GM12878 (cell line): Measurements from ENCODE around the gene STK32A. TPM values are rescaled to one million over a fixed set of nuclear protein-coding genes. Genes with fewer than 3 reads are reported as not detected.

Experiments used
- ATAC-seq: fragments of 200-7000 bp; cut with Tn5 transposase; 3 replicates; pipeline ENCODE4 v1.9.1; 2020; ENCODE audit warnings: mild to moderate bottlenecking, moderate library complexity
- BruUV-seq: library from RNA; stranded (reverse); fragments of 400-500 nt; replicated peaks from 2 replicates; lab custom pipeline; 2021; lab: Mats Ljungman, UMichigan
- CTCF ChIA-PET: fragments of 300-600 bp; sonication (Branson Sonifier 250); formaldehyde crosslinking; extraction: SDS; loops from one replicate; lab custom pipeline; 2021; ENCODE audit warnings: inconsistent platforms; lab: Yijun Ruan, JAX
- POLR2A ChIA-PET: fragments of 350-600 bp; formaldehyde crosslinking; extraction: SDS; loops from one replicate; lab custom pipeline; 2021; ENCODE audit warnings: inconsistent platforms; lab: Charles Lee
- RAD21 ChIA-PET: fragments of 300-600 bp; sonication (Branson Sonifier 250); formaldehyde crosslinking; loops from one replicate; lab custom pipeline; 2023; ENCODE audit warnings: antibody characterized with exemption; ENCODE audit not compliant: unreplicated experiment; lab: Charles Lee
- SMC1A ChIA-PET: fragments of 300-600 bp; sonication (Branson Sonifier 250); formaldehyde crosslinking; loops from one replicate; lab custom pipeline; 2023; ENCODE audit not compliant: unreplicated experiment, uncharacterized antibody; lab: Charles Lee
- DNase-seq: peaks from one replicate; pipeline ENCODE4 v3.0.0-alpha.2; 2011; ENCODE audit warnings: low read depth, low spot score
- FAIRE-seq: peaks from 3 replicates; lab custom pipeline; 2011; peaks lifted over from hg19 to GRCh38; lab: Jason Lieb, UNC
- H2AFZ ChIP-seq: 2 replicates; pipeline ENCODE4 v1.6.0; 2011; ENCODE audit warnings: low read depth, low read length, control low read depth; ENCODE audit not compliant: control insufficient read depth
- H3K27ac ChIP-seq: 2 replicates; pipeline ENCODE4 v1.5.1; 2011; ENCODE audit warnings: control low read depth; ENCODE audit not compliant: control insufficient read depth, insufficient read depth
- H3K27me3 ChIP-seq, 2 experiments: replicated peaks in 1 of 2; 2 replicates each; pipeline versions ENCODE4 v1.6.0 to v1.6.1; 2011; ENCODE audit warnings: low read length in 1 of 2; ENCODE audit not compliant: control insufficient read depth in 2 of 2, insufficient read depth in 2 of 2
- H3K36me3 ChIP-seq, 2 experiments: 2 replicates each; pipeline ENCODE4 v1.5.1; 2011; ENCODE audit warnings: low read length in 1 of 2; ENCODE audit not compliant: control insufficient read depth in 2 of 2, insufficient read depth in 2 of 2
- H3K4me1 ChIP-seq: 2 replicates; pipeline ENCODE4 v1.6.1; 2011; ENCODE audit warnings: mild to moderate bottlenecking, low read length, moderate library complexity, mixed read lengths; ENCODE audit not compliant: control insufficient read depth, insufficient read depth
- H3K4me2 ChIP-seq: 2 replicates; pipeline ENCODE4 v1.6.0; 2011; ENCODE audit warnings: control low read depth; ENCODE audit not compliant: control insufficient read depth, insufficient read depth
- H3K4me3 ChIP-seq: fragments of 200-600 bp; sonication (generic); 2 replicates; pipeline ENCODE4 v1.5.1; 2016
- H3K79me2 ChIP-seq: 2 replicates; pipeline ENCODE4 v1.6.0; 2011; ENCODE audit warnings: low read length; ENCODE audit not compliant: control insufficient read depth, insufficient read depth
- H3K9ac ChIP-seq: 2 replicates; pipeline ENCODE4 v1.8.0; 2011; ENCODE audit warnings: low read length, control low read depth, mixed read lengths; ENCODE audit not compliant: control insufficient read depth, insufficient read depth
- H3K9me3 ChIP-seq: replicated peaks from 3 replicates; pipeline ENCODE4 v1.5.1; 2011; ENCODE audit warnings: mild to moderate bottlenecking, low read length; ENCODE audit not compliant: control insufficient read depth, insufficient read depth
- H4K20me1 ChIP-seq: 2 replicates; pipeline ENCODE4 v1.6.0; 2011; ENCODE audit not compliant: control insufficient read depth, insufficient read depth
- BCLAF1 ChIP-seq: fragments of 450-650 bp; IDR thresholded peaks from 2 replicates; pipeline ENCODE4 v1.6.1; 2017; ENCODE audit warnings: antibody characterized with exemption, mild to moderate bottlenecking, moderate library complexity
- CEBPB ChIP-seq, 2 experiments: fragments of 150-350 bp in 1 of 2; IDR thresholded peaks; 2 replicates each; pipeline ENCODE4 v1.6.1; 2012 to 2014; ENCODE audit warnings: low read depth in 2 of 2, low read length in 2 of 2, borderline replicate concordance in 1 of 2, inconsistent platforms in 1 of 2
- E2F8 ChIP-seq: fragments of 450-650 bp; IDR thresholded peaks from 2 replicates; pipeline ENCODE4 v1.6.1; 2018; ENCODE audit warnings: mild to moderate bottlenecking, low read depth, moderate library complexity; ENCODE audit not compliant: partially characterized antibody
- MAX ChIP-seq: IDR thresholded peaks from 2 replicates; pipeline ENCODE4 v1.6.1; 2012; ENCODE audit warnings: low read depth, low read length, improper control_type of control experiment
- NKRF ChIP-seq: fragments of 450-650 bp; conservative IDR thresholded peaks from 2 replicates; pipeline ENCODE4 v1.6.1; 2017; ENCODE audit warnings: mild to moderate bottlenecking, moderate library complexity
- NR2C2 ChIP-seq: IDR thresholded peaks from 2 replicates; pipeline ENCODE4 v1.6.1; 2011; ENCODE audit warnings: borderline replicate concordance, low read depth; ENCODE audit not compliant: control insufficient read depth, insufficient read length
- PAX5 ChIP-seq: IDR thresholded peaks from 2 replicates; pipeline ENCODE4 v1.6.1; 2011; ENCODE audit warnings: low read depth, low read length, borderline replicate concordance
- POU2F2 ChIP-seq: IDR thresholded peaks from 3 replicates; pipeline ENCODE4 v1.6.1; 2011; ENCODE audit warnings: low read depth, mild to moderate bottlenecking, low read length, borderline replicate concordance
- SP1 ChIP-seq: IDR thresholded peaks from one replicate; pipeline ENCODE4 v1.6.1; 2011; ENCODE audit warnings: low read depth, low read length
- WRNIP1 ChIP-seq: IDR thresholded peaks from 2 replicates; pipeline ENCODE4 v1.6.1; 2011; ENCODE audit warnings: low read depth, low read length, improper control_type of control experiment, borderline replicate concordance
- ZBTB4 ChIP-seq: fragments of 450-650 bp; formaldehyde crosslinking; IDR thresholded peaks from 2 replicates; pipeline ENCODE4 v1.4.0; 2022; ENCODE audit warnings: mild to moderate bottlenecking, moderate library complexity
- ZNF207 ChIP-seq: fragments of 450-650 bp; IDR thresholded peaks from 2 replicates; pipeline ENCODE4 v1.6.1; 2014; ENCODE audit warnings: antibody characterized with exemption, mild to moderate bottlenecking, borderline replicate concordance
- WGBS: methylation state at CpG from one replicate; pipeline ENCODE4 v1.1.6; 2016; ENCODE audit warnings: low lambda C conversion rate; ENCODE audit not compliant: insufficient replicate concordance, insufficient coverage; ENCODE audit errors: missing lambda C conversion rate; 5-methylcytosine and 5-hydroxymethylcytosine counted together
- in situ Hi-C: fragments of 300-500 bp; cut with MboI; formaldehyde crosslinking; loops from 9 replicates; pipeline ENCODE4 v1.14.3; 2018; ENCODE audit warnings: mixed read lengths
- intact Hi-C: fragments of 100-400 bp; cut with micrococcal nuclease; formaldehyde crosslinking; loops from one replicate; pipeline ENCODE4 v1.14.2; 2022; ENCODE audit not compliant: unreplicated experiment
- polyA plus RNA-seq, 11 experiments: library from polyadenylated mRNA; depleted of rRNA in 4 of 11; unstranded in 6 of 11; stranded (reverse) in 5 of 11; fragments of >200 nt; fragmentation: Nextera tagmentation in 4 of 11; fragmentation: Illumina TruSeq in 1 of 11; extraction: Ambion mirVana in 4 of 11; extraction: Trizol in 1 of 11; gene quantifications; 1 replicate in 1 of 11; 2 replicates in 10 of 11; pipeline versions ENCODE4 v1.2.1 to v1.2.3, GENCODE V29; 2011 to 2016; ENCODE audit warnings: inconsistent platforms in 2 of 11, missing spikeins in 2 of 11, low read depth in 1 of 11
- total RNA-seq, 4 experiments: library from RNA; depleted of rRNA in 3 of 4; stranded (reverse); fragments of >200 nt in 3 of 4; fragmentation: Illumina TruSeq in 1 of 4; extraction: Trizol in 1 of 4; gene quantifications; 2 replicates each; pipeline versions ENCODE4 v1.2.1 to v1.2.3, GENCODE V29; 2013 to 2021

STK32A gene
- total and polyA plus RNA-seq, 10 of the 15 experiments (the other 5 are each of a cell fraction or from before 2014, with no cell fraction given) = under 0.01 to 0.10 TPM; not detected in 8

GRCh38 chr5:147200004-147200403, 34.8 kb upstream of the STK32A start:
- intact Hi-C loops = no loop called here
- WGBS = 1% methylated on average over 5 of the region's 5 CpGs
- CTCF ChIA-PET = interaction anchor here (2.1 kb wide), 1 partner anchor 11 kb away, joined by 10 read pairs; no protein-coding TSS in a partner anchor
- TF ChIP-seq E2F8 (no peak), WRNIP1 (no peak), POU2F2 (no peak), NKRF (no peak), CEBPB (IDR thresholded peaks at IDR 0.05; ENCODE audit: borderline replicate concordance in 1 of 2, low read depth in 2 of 2, low read length in 2 of 2) (no peak), ZBTB4 (no peak), SP1 (no peak), BCLAF1 (no peak), MAX (no peak), ZNF207 (no peak), NR2C2 (no peak), PAX5 (no peak)

More at GRCh38 chr5:147200004-147200403, 34.8 kb upstream of the STK32A start:
- ChIA-PET RAD21 (no interaction called here), POLR2A (no interaction called here), SMC1A (interaction anchor here (1.2 kb wide), 1 partner anchor 12 kb away, joined by 3 read pairs; no protein-coding TSS in a partner anchor)
- Histone ChIP-seq H3K4me1 (no peaks in the 10 kb centered on the region), H3K9ac (no peak overlapping the region), H3K27ac (no peak overlapping the region), H2AFZ (no peak overlapping the region), H4K20me1 (no peaks in the 10 kb centered on the region), H3K9me3 (no peaks in the 10 kb centered on the region), H3K4me2 (no peak overlapping the region), H3K36me3 (no peaks in the 10 kb centered on the region), H3K79me2 (no peaks in the 10 kb centered on the region), H3K27me3 (no peaks in the 10 kb centered on the region), H3K4me3 (no peak overlapping the region)
- ATAC-seq (no peak), FAIRE-seq (no peak), DNase-seq (no peak)
- in situ Hi-C loops = no loop called here
- BruUV-seq = no TSS peak
